T-cell (primary cell): ENCODE measurements around the gene SMARCAD1. TPM values are rescaled to one million over a fixed set of nuclear protein-coding genes. Genes with fewer than 3 reads are reported as not detected.

Experiments used
- ATAC-seq, 4 experiments: fragments of 200-7000 bp in 3 of 4; fragments of 150-1000 bp in 1 of 4; cut with Tn5 transposase; replicated peaks in 1 of 4; 1 replicate in 3 of 4; 2 replicates in 1 of 4; pipeline ENCODE4 v1.10.0; 2021; ENCODE audit warnings: moderate library complexity in 3 of 4, mild to moderate bottlenecking in 2 of 4, moderate number of reproducible peaks in 1 of 4
- CTCF ChIA-PET, 2 donors: fragments of 300-600 bp; sonication (Branson Sonifier 250); formaldehyde crosslinking; loops; one replicate each; lab custom pipeline; 2022; ENCODE audit warnings: antibody characterized with exemption in 2 of 2; lab: Charles Lee
- POLR2A ChIA-PET, 2 donors: fragments of 300-600 bp; sonication (Branson Sonifier 250); formaldehyde crosslinking; loops; one replicate each; lab custom pipeline; 2022; ENCODE audit warnings: antibody characterized with exemption in 2 of 2; lab: Charles Lee
- DNase-seq, 35 experiments: peaks; one replicate each; pipeline versions ENCODE4 v3.0.0 to v3.0.0-alpha.2; 2013 to 2023
- H3K27ac ChIP-seq: one replicate; pipeline ENCODE4 v1.5.1; 2013; ENCODE audit warnings: low read length
- H3K27me3 ChIP-seq, 2 experiments: replicated peaks in 1 of 2; 1 replicate in 1 of 2; 2 replicates in 1 of 2; pipeline versions ENCODE4 v1.6.1 to v1.7.0; 2013; ENCODE audit warnings: low read length in 1 of 2, mixed read lengths in 1 of 2; ENCODE audit not compliant: control insufficient read depth in 2 of 2, insufficient read depth in 2 of 2; ENCODE audit errors: extremely low read depth in 1 of 2
- H3K36me3 ChIP-seq, 2 donors: 1 replicate in 1 of 2; 2 replicates in 1 of 2; pipeline versions ENCODE4 v1.6.1 to v1.7.0; 2013; ENCODE audit warnings: low read length in 1 of 2; ENCODE audit not compliant: control insufficient read depth in 2 of 2, insufficient read depth in 1 of 2; ENCODE audit errors: extremely low read depth in 1 of 2
- H3K4me1 ChIP-seq, 2 experiments: 1 replicate in 1 of 2; 2 replicates in 1 of 2; pipeline versions ENCODE4 v1.6.1 to v1.7.0; 2013; ENCODE audit warnings: low read length in 2 of 2, mixed read lengths in 1 of 2; ENCODE audit not compliant: insufficient read depth in 2 of 2, control insufficient read depth in 1 of 2; ENCODE audit errors: extremely low read depth in 1 of 2
- H3K4me3 ChIP-seq, 2 donors: 1 replicate in 1 of 2; 2 replicates in 1 of 2; pipeline versions ENCODE4 v1.5.1 to v1.7.0; 2013; ENCODE audit warnings: mild to moderate bottlenecking in 2 of 2, low read length in 1 of 2, moderate library complexity in 1 of 2; ENCODE audit not compliant: control insufficient read depth in 1 of 2; ENCODE audit errors: extremely low read depth in 1 of 2
- H3K9me3 ChIP-seq: 2 replicates; pipeline ENCODE4 v1.7.0; 2013
- H3K27ac Mint-ChIP-seq, 2 donors: one replicate each; pipeline ENCODE4 v1.8.0; 2020 to 2021; ENCODE audit warnings: mild to moderate bottlenecking in 2 of 2, mixed read lengths in 2 of 2
- H3K27me3 Mint-ChIP-seq, 2 donors: one replicate each; pipeline ENCODE4 v1.8.0; 2021 to 2022; ENCODE audit warnings: mixed read lengths in 2 of 2
- H3K36me3 Mint-ChIP-seq: one replicate; pipeline ENCODE4 v1.8.0; 2021; ENCODE audit warnings: mixed read lengths
- H3K4me1 Mint-ChIP-seq, 3 donors: one replicate each; pipeline ENCODE4 v1.8.0; 2020 to 2022; ENCODE audit warnings: mixed read lengths in 3 of 3, mild to moderate bottlenecking in 1 of 3
- H3K4me3 Mint-ChIP-seq, 3 donors: one replicate each; pipeline ENCODE4 v1.8.0; 2020 to 2022; ENCODE audit warnings: mild to moderate bottlenecking in 3 of 3, mixed read lengths in 3 of 3, moderate library complexity in 3 of 3
- H3K9me3 Mint-ChIP-seq, 3 donors: one replicate each; pipeline ENCODE4 v1.8.0; 2020 to 2022; ENCODE audit warnings: mixed read lengths in 3 of 3
- WGBS: methylation state at CpG from one replicate; pipeline ENCODE4 v1.1.5; 2013; ENCODE audit warnings: missing lambda C conversion rate; ENCODE audit not compliant: insufficient coverage; 5-methylcytosine and 5-hydroxymethylcytosine counted together
- total RNA-seq, 35 experiments: library from RNA in 6 of 35; stranded (reverse) in 6 of 35; fragments of 120-200 nt in 1 of 35; gene quantifications; one replicate each; pipeline versions ENCODE4 v1.2.1 to v1.2.4 and lab custom pipeline; 2013 to 2026

The SMARCAD1 gene
- total RNA-seq, 5 donors from 2014 or later (not counting 1 experiment from before 2014, with no cell fraction given): 17.1 to 22.9 (median 20.0) TPM

DNA sequence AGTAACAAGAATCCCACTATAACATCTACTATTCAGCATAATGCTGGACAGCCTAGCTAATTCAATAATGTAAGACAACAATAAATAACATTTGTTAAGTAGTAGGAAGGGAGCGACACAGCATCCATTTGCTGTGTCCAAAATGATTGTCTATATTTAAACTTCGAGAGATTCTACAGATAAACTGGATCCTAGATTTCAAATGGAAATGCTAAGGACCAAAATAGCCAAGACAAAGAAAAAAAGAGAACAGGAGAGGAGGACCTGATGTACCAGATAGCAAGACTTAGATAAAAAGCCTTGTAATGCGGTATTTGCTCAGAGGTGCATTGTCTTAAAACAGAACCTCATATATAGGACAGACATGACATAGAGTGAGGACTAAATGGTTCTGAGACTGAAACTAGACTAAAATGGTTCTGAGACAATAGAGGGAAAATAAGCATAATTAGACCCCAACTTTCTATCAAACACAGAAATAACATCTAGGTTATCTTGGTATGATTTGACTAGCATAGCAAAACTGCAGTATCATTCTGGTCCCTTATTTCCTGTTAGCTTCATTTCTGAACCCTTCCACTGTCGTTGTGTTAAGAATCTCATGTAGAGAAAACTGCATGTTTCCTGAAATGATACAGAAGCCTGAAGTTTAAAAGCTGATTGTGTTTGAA, 131.2 kb downstream of the SMARCAD1 start:
- ChIA-PET POLR2A (interaction anchor here in 1 of 2 donors (0.6 kb wide), 1 partner anchor 265 kb away, joined by 4 read pairs; no protein-coding TSS in a partner anchor), CTCF (interaction anchor here (0.6 kb wide), 2 partner anchors 70 to 169 kb away, joined by 3 to 5 read pairs; no protein-coding TSS in a partner anchor)
- ATAC-seq (peak; percentile 48 to 58 (median 54)), DNase-seq (peak in 1 of 35 experiments; percentile 12)
- Histone ChIP-seq H3K9me3 (no peaks in the 10 kb centered on the region), H3K36me3 (no peaks in the 10 kb centered on the region), H3K4me3 (peak overlapping the region in 1 of 2 donors; percentile 18), H3K4me1 (peaks cover 3 to 8% of the 10 kb centered on the region in 2 experiments), H3K27me3 (no peaks in the 10 kb centered on the region), H3K27ac (peak overlapping the region; percentile 28)
- no peaks in the 10 kb centered on the region for H3K36me3 Mint-ChIP-seq
- peaks cover 0 to 2% of the 10 kb centered on the region in 2 donors for H3K27me3 Mint-ChIP-seq
- H3K4me3 Mint-ChIP-seq: peak overlapping the region; percentile 78 to 82 (median 79)
- H3K27ac Mint-ChIP-seq: peak overlapping the region; percentile 87 to 88
- WGBS: 50% methylated on average over 1 of the region's 4 CpGs
- H3K9me3 Mint-ChIP-seq: no peaks in the 10 kb centered on the region
- H3K4me1 Mint-ChIP-seq: peaks cover 21 to 24% (median 22%) of the 10 kb centered on the region in 3 donors

DNA sequence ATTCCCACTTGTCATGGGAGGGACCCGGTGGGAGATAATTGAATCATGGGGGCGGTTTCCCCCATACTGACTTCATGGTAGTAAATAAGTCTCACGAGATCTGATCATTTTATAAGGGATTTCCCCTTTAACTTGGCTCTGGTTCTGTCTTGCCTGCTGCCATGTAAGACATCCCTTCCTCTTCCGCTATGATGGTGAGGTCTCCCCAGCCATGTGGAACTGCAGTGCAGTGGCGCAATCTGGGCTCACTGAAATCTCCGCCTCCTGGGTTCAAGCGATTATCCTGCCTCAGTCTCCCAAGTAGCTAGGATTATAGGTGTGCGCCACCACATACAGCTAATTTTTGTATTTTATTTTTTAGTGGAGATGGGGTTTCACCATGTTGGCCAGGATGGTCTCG, 132.1 kb downstream of the SMARCAD1 start:
- peak overlapping the region; percentile 86 to 90 for H3K27ac Mint-ChIP-seq
- H3K27ac ChIP-seq: no peak overlapping the region
- H3K4me3 ChIP-seq: peak overlapping the region in 1 of 2 donors; percentile 30
- CTCF ChIA-PET: interaction anchor here in 1 of 2 donors (0.6 kb wide), 1 partner anchor 1052 kb away, joined by 3 read pairs; no protein-coding TSS in a partner anchor
- POLR2A ChIA-PET: no interaction called here
- H3K36me3 Mint-ChIP-seq: no peaks in the 10 kb centered on the region
- no peaks in the 10 kb centered on the region for H3K9me3 ChIP-seq
- DNase-seq (peak in 2 of 35 experiments; percentile 2 to 35), ATAC-seq (peak; percentile 39 to 74 (median 56))
- H3K27me3 Mint-ChIP-seq: no peaks in the 10 kb centered on the region
- H3K4me1 Mint-ChIP-seq: peaks cover 21 to 30% (median 22%) of the 10 kb centered on the region in 3 donors
- WGBS: no CpG with 5 or more reads among the region's 9 CpGs
- H3K4me3 Mint-ChIP-seq: peak overlapping the region; percentile 78 to 82 (median 79)
- peaks cover 3 to 8% of the 10 kb centered on the region in 2 experiments for H3K4me1 ChIP-seq
- H3K36me3 ChIP-seq: no peaks in the 10 kb centered on the region
- H3K27me3 ChIP-seq: no peaks in the 10 kb centered on the region
- no peaks in the 10 kb centered on the region for H3K9me3 Mint-ChIP-seq

Other genes with a start within 250 kb of the SMARCAD1 start
- 1 to 10 TPM in 3 of 5 donors, under 1 TPM in 2; 0.47 to 1.3 (median 1.2) TPM for gene HPGDS, start 135.0 kb downstream of the SMARCAD1 start, total RNA-seq
- 10 to 100 TPM; 27.1 to 32.0 (median 29.6) TPM for gene PDLIM5, start 244.1 kb downstream of the SMARCAD1 start, total RNA-seq